CD4-positive, alpha-beta T cell treated with Interleukin-21 for 1 hour (primary cell): ENCODE results near the gene ZNF407.
"Not testable (repeated sequence)": the region's sequence is repeated elsewhere in the genome, so short reads cannot be mapped to it uniquely, and the experiment has no call there.

Experiments
- DNase-seq: peaks from one replicate; pipeline ENCODE4 v3.0.0-alpha.2; 2020

Gene ZNF407

GRCh38 chr18:74942319-74942910, 344.7 kb downstream of the ZNF407 start:
- DNase-seq = peak; percentile 17

DNA sequence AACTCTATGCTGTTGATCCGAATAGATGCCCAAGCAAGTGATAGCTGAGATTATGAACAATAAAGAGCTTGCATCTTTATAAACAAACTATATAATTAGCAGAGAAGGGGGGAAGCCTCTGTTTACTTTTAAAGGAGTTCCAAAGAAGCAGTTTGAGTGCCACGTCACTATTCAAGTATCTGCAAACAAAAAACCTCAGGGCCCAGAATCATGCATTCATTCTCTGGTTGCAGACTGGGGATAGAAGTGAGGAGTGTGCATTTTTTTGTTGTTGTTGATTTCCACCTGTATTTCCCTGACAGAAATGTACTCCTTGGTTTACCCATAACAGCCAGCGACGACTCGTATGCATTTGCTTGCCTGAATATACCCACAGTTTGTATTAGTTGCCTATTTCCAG, 347.0 kb downstream of the ZNF407 start:
- DNase-seq = no peak

GRCh38 chr18:74945774-74946545, 348.3 kb downstream of the ZNF407 start:
- no peak for DNase-seq

DNA sequence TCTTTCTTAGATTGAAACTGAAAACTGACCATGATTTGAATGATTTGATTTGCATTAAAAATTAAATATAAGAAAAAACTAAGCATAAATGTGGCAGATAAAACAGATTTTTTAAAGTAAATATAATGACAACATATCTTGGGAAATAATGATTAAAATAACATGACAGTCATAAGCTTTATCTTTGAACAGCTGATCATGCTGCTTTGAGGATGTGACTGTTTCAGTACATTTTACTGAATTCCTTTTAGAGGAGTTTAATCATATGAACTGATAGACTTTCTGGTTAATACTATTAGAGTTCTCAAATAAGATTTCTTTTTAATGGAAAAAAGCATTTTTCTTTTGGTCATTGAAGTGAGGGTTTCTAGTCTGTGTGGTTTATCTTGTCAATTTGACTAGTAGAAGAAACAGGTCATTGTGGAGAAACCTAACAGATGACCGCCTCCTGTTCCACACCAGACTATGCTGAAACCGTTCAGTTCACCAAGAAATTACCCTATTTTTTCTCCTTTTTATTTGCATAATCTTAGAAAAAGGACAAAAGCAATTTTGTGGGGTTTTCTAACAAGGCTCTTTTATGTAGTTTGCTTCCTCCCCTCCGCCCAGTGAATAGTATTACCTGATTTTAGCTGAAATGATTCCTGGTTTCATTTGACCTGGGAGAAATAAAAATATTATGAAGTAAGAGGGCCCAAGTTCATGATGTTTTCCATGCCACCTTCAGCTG, 349.1 kb downstream of the ZNF407 start:
- no peak for DNase-seq

DNA sequence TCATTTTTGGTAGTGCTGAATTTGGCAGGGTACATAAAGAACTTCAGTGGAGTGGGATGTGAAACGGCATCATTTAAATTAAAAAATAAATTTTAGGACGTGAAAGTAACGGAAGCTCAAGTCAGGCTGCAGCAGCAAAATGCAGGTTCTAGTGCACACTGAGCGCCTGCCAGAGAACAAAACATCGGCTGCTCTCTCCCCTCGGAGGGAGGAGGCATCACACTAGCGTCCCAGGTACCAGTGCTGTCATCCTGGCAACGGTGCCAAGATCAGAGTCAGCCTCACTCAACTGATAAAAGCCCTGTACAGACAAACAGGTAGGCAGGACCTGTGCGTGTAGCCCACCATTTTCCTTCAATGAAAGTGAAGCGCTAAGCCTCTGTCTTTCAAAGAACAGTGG, 349.7 kb downstream of the ZNF407 start:
- DNase-seq = no peak

- DNase-seq = no peak
These were observed 350.2 kb downstream of the ZNF407 start for GRCh38 chr18:74947875-74948274.

DNA sequence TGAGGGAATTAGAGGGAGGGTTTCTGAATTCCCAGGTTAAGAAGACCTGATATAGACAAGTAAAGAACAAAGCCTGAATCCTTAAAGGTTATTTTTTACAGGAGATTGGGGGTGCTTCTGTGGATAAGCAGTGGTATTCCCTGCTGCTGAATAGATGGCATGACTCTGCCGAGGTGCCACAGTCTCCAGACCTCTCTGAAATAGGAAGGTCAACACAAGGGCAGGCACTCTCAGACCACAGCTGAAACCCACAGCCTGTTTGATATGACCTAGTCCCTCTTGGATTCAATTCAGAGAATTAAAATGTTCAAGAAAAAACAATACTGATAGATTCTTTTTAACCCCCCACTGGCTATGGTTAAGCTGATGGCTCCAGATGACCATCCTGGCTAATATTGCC, 351.9 kb downstream of the ZNF407 start:
- DNase-seq = no peak

DNA sequence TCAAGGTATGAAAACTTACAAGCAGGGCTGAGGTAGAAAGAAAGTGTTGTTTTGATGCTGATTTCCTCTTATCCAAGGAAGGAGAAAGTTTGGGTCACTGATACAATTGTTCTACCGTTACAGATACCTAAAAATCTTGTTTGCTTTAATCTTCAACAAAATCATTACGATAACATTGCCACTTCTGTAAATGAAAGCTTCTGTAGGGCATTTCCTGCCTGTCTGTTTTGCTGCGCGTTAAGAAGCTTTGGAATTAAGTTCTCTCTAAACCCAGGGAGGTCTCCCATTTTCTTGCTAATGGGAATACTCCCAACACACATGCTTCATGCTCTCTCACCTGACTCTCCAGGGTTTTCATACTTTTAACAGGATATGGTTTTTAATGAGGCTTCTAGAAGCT, 352.8 kb downstream of the ZNF407 start:
- no peak for DNase-seq

DNA sequence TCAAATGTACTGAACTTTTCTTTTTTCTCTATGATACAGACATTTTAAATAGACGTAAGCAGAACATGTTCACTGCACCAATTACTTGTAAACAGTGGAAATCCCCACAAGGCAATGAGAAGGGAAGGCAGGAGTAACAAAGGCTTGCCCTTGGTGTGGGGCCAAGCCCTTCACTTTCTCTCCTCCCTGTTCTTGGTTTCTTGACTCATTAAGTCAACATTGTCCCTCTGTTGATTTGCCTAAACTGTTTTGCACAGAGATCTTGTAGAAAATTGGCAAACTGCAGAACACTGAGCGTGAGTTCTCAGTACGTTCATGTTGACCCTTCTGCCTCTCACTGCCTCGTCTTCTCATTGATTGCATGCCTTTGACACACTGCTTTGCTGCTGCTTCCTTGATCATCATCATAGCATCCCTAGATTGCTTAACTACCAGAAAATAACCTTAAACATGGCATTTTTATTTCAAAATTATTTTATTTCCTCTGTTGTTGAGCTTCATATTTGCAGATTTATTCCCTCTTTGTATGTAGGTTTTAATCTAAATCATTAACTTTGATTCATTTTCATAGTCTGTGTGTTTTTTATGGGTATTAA, 353.6 kb downstream of the ZNF407 start:
- peak; percentile 33 for DNase-seq

DNA sequence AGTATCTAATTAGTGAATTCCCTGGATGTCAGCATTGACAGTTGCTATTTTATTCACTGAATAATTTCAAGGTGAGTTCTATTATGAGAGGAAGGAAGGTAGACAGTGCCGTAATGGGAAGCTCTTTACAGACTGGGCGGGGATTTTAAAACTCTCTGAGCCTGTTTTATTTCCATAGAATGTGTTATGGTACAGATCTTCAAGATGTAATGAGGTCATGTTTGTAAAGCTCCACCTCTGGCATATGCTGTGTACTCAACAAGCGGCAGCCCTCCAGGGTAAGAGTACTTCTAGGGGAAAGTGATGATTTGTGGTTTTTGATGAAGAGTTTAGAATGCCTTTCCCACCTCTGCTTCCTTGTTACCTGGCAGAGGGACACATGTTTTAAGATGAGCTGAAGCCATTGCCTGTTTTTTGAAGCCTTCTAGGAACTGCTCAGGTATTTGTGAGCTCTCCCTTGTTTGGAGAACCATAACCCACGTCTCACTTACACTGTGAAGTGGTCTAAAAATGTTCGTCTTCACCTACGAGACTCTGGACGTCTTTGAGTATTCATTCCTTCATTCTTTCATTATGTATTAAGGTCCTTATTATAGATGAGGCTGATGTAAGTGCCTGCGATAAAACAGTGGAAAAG, 360.0 kb downstream of the ZNF407 start:
- DNase-seq = no peak

DNA sequence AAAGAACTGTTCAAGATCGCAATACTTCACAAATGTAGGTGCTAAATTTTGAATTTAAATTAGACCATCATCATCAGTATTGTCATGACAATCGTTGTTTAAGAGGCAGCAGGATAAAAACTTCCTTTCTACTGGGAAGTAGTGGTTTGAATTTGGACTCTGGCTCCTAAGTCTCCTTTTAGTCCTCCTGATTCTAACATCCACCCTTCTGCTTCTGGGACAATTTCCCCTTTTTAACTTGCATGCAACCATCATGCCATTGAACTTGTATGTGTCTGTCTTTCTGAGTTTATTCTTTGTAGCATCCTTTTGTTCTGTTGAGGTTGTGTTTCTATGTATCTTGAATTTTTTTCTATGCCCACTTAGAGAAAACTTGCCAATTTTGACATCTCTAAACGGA, 361.5 kb downstream of the ZNF407 start:
- DNase-seq = no peak

DNA sequence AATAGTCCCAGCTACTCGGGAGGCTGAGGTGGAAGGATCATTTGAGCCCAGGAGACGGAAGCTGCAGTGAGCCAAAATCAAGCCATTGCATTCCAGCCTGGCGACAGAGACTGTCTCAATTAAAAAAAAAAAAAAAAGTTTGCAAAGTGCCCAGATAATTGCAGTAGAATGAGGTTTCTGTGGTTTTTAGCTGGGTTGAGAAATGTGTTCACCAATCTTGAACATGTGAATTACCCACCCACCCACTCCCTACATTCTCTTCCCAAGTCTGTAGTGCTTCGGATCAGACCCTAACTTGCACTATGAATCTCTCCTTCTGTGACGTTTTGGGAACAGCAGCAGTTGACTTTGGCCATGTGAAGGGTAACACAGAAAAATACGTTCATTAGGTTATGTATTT, 363.9 kb downstream of the ZNF407 start:
- DNase-seq = no peak

GRCh38 chr18:74963820-74964446, 366.3 kb downstream of the ZNF407 start:
- peak; percentile 22 for DNase-seq

- no peak for DNase-seq
These were observed 368.0 kb downstream of the ZNF407 start for GRCh38 chr18:74965682-74966081.

DNA sequence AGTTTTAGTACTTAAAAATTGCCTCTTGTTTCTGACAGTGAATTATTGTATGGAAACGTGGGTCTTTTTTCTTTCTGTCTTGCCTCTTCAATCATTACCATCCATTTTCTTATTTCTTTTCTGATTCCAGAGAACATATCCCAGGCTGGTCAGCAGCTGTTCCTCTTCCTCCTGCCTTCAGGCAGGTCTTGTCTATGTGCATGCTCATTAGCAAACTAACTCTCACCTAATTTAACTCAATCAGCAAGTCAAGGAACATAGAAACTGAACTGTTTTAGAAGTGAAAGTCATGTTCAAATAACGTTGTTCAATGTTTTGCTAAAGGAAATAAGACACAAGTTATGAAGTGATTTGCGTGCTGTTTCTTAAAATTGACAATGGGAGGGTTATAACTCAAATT, 369.8 kb downstream of the ZNF407 start:
- DNase-seq = no peak

DNA sequence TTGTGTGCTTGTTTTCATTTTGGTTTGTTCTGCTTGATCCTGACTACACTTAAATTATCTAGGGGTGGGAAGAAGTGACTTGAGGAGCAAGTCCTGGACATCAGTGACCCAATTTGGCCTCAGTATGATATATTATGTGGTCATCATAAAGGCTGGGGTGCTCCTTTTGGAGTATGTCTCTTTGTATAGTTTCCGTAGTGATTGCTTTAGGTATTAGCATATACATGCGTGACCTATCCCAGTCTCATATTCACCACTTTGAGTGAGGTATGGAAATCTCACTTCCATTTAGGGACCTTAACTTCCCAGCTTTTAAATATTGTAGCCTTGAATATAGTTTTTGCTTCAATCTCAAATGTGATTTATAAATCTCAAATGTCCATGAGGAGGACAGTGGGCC, 370.3 kb downstream of the ZNF407 start:
- DNase-seq = no peak

DNA sequence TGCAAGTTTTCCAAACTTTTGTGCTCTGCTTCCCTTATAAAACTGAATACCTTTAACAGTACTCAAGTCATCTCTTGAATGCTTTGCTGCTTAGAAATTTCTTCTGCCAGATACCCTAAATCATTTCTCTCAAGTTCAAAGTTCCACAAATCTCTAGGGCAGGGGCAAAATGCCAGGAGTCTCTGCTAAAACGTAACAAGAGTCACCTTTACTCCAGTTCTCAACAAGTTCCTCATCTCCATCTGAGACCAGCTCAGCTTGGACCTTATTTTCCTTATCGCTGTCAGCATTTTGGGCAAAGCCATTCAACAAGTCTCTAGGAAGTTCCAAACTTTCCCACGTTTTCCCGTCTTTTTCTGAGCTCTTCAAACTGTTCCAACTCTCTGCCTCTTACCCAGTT, 373.7 kb downstream of the ZNF407 start:
- DNase-seq = not testable (repeated sequence)

DNA sequence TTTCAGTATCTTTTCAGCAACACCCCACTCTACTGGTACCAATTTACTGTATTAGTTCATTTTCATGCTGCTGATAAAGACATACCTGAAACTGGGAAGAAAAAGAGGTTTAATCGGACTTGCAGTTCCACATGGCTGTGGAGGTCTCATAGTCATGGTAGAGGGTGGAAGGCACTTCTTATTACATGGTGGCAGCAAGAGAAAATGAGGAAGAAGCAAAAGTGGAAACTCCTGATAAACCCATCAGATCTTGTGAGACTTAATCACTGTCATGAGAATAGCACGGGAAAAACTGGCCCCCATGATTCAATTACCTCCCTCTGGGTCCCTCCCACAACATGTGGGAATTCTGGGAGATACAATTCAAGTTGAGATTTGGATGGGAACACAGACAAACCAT, 374.1 kb downstream of the ZNF407 start:
- not testable (repeated sequence) for DNase-seq

GRCh38 chr18:74972354-74972753, 374.7 kb downstream of the ZNF407 start:
- DNase-seq = no peak

DNA sequence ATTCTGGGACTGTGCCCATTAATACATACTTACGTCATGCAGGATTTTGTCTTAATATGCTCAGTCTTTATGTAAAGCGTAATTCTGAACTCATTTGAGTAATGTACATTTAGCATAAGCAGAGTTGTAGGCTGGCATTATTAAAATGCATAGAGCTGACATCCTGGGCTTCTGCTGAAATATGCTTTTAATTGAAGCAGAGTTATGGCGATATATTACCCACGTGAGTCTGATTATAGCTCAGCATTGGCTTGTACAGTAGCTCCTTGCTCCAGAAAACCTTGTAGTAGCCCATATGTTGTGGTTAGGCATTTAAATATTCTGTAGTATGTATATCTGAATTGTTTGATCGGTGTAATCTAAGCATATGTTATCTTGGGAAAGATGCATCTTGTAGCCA, 377.3 kb downstream of the ZNF407 start:
- no peak for DNase-seq

GRCh38 chr18:74976331-74976909, 378.8 kb downstream of the ZNF407 start:
- DNase-seq = no peak

- no peak for DNase-seq
These were observed 379.4 kb downstream of the ZNF407 start for GRCh38 chr18:74977041-74977440.
